PC-9 (cell line): ENCODE results near the gene NHS.

Source experiments
- CTCF ChIP-seq: fragments of 200-600 bp; sonication (generic); conservative IDR thresholded peaks from 2 replicates; pipeline ENCODE4 v1.6.1; 2017; ENCODE audit warnings: mixed run types, antibody characterized with exemption, mild to moderate bottlenecking, moderate library complexity
- EZH2 ChIP-seq: fragments of 200-600 bp; sonication (generic); IDR thresholded peaks from 2 replicates; pipeline ENCODE4 v1.8.0; 2017; ENCODE audit warnings: antibody characterized with exemption, low read depth

- TF ChIP-seq CTCF (no peak), EZH2 (no peak)
Measured at GRCh38 chrX:17563515-17563914, 188.5 kb downstream of the NHS start.
